ENCODE data around the gene CELF1. TPM values are rescaled to one million over a fixed set of nuclear protein-coding genes. Genes with fewer than 3 reads are reported as not detected.

Gene CELF1
- total and polyA plus RNA-seq, 5 donors from 2014 or later, result 30.8 to 124 (median 52.4) TPM

- H3K36me3 ChIP-seq (ENCODE audit: control insufficient read depth, insufficient read depth, low read length), result peaks cover 36% of the 10 kb centered on the region
- no peak within 1 kb of the TSS for H3K4me3 ChIP-seq (ENCODE audit: low read depth, low read length)
- no peak for DNase-seq
- no peak within 1 kb of the TSS for H3K4me3 Mint-ChIP-seq
- H3K27ac ChIP-seq (ENCODE audit: insufficient read depth, low read length, poor library complexity, severe bottlenecking), result no peak within 1 kb of the TSS
- no peaks in the 10 kb centered on the region for H3K4me1 ChIP-seq (ENCODE audit: control insufficient read depth, insufficient read depth, low read length, poor library complexity, severe bottlenecking)
- H3K9me3 Mint-ChIP-seq, result no peaks in the 10 kb centered on the region
- peaks cover 4% of the 10 kb centered on the region for H3K27me3 Mint-ChIP-seq
- peaks cover 24% of the 10 kb centered on the region for H3K36me3 Mint-ChIP-seq
- peaks cover 0 to 11% (median 6%) of the 10 kb centered on the region in 4 donors for H3K4me1 Mint-ChIP-seq
- no peaks in the 10 kb centered on the region for H3K27me3 ChIP-seq (ENCODE audit: control insufficient read depth, insufficient read depth, low read length)
- peak within 1 kb of the TSS in 1 of 3 donors; percentile 5 for H3K27ac Mint-ChIP-seq
- H3K9me3 ChIP-seq (ENCODE audit: control insufficient read depth in 2 of 2, low read length in 2 of 2), result no peaks in the 10 kb centered on the region
- ATAC-seq (ENCODE audit: low read depth in 2 of 2), result no peak
Measured at GRCh38 chr11:47586098-47586855, 33.3 kb upstream of the CELF1 start, which contains the start of gene FAM180B. Gene FAM180B (plus strand): TSS chr11:47586678. CDS start chr11:47586769, 91 bp downstream.

GRCh38 chr11:47583844-47584243 lies 30.9 kb upstream of the CELF1 start:
- Histone ChIP-seq H3K27me3 (ENCODE audit: control insufficient read depth, insufficient read depth, low read length) (no peaks in the 10 kb centered on the region), H3K4me3 (ENCODE audit: low read depth, low read length) (no peak overlapping the region), H3K9me3 (ENCODE audit: control insufficient read depth in 2 of 2, low read length in 2 of 2) (no peaks in the 10 kb centered on the region), H3K4me1 (ENCODE audit: control insufficient read depth, insufficient read depth, low read length, poor library complexity, severe bottlenecking) (peaks cover 18% of the 10 kb centered on the region), H3K36me3 (ENCODE audit: control insufficient read depth, insufficient read depth, low read length) (peaks cover 37% of the 10 kb centered on the region), H3K27ac (ENCODE audit: insufficient read depth, low read length, poor library complexity, severe bottlenecking) (no peak overlapping the region)
- no peak for DNase-seq
- H3K27me3 Mint-ChIP-seq, result no peaks in the 10 kb centered on the region
- H3K9me3 Mint-ChIP-seq, result no peaks in the 10 kb centered on the region
- no peak for ATAC-seq (ENCODE audit: low read depth in 2 of 2)
- H3K36me3 Mint-ChIP-seq, result peaks cover 28% of the 10 kb centered on the region
- peak overlapping the region in 1 of 4 donors; percentile 1 for H3K4me3 Mint-ChIP-seq
- H3K27ac Mint-ChIP-seq, result no peak overlapping the region
- H3K4me1 Mint-ChIP-seq, result peaks cover 8 to 31% (median 15%) of the 10 kb centered on the region in 4 donors

DNA sequence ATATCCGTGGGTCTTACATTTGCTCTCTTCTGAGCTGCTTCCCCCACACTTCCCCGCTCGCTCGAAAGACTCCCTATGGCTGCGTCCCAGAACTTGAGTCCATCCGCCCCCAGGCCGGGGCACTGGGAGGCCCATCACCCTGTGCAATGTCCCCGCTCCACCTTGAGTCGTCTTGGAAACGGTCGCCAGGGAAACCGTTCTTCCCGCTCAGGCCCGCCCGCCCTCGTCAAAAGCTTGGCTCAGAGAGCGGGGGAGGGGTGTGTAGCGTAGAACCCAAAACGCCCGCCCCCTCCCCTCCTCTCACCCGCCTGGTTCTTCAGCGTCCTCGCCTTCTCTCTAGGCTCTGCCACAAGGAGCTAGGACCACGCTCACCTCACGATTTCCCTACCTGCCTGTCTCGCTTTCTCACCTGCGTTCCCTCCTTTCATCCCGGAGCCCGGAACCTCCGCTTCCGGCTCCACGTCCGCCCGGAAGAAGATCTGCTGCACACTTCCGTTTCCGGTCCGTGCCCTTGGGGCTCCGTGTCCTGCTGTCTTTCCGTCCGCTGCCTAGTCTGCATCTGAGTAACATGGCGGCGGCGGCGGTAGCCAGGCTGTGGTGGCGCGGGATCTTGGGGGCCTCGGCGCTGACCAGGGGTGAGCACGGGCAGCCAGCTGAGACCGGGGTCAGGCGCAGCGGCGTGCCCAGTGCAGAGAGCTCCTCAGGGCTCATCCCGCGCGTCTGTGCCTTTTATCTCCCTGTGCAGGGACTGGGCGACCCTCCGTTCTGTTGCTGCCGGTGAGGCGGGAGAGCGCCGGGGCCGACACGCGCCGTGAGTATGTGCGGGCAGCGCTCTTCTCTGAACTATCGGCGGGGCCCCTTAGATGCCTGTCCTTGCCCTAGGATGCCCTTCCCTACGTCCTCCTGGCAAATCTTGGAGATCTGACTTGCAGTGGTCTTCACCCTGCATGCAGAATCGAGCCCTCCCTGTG lies 25.9 kb upstream of the CELF1 start, which contains the start of the genes KBTBD4 and NDUFS3:
KBTBD4 (minus strand) TSS at position 447 of the 971 bp plus-strand sequence; CDS start at position 428, 19 bp downstream.
NDUFS3 (plus strand) TSS at position 551 of the 971 bp plus-strand sequence; CDS start at position 569, 18 bp downstream.
- H3K9me3 ChIP-seq (ENCODE audit: control insufficient read depth in 2 of 2, low read length in 2 of 2), result no peaks in the 10 kb centered on the region
- H3K4me1 Mint-ChIP-seq, result peaks cover 16 to 68% (median 21%) of the 10 kb centered on the region in 4 donors
- H3K27ac ChIP-seq (ENCODE audit: insufficient read depth, low read length, poor library complexity, severe bottlenecking), result peak within 1 kb of the TSS; percentile 84
- H3K27me3 Mint-ChIP-seq, result no peaks in the 10 kb centered on the region
- DNase-seq (peak; percentile 84 to 94 (median 89)), ATAC-seq (ENCODE audit: low read depth in 2 of 2) (peak; percentile 95 to 96)
- peak within 1 kb of the TSS; percentile 97 to 100 (median 98) for H3K4me3 Mint-ChIP-seq
- peaks cover 40% of the 10 kb centered on the region for H3K4me1 ChIP-seq (ENCODE audit: control insufficient read depth, insufficient read depth, low read length, poor library complexity, severe bottlenecking)
- peak within 1 kb of the TSS; percentile 91 for H3K4me3 ChIP-seq (ENCODE audit: low read depth, low read length)
- H3K36me3 ChIP-seq (ENCODE audit: control insufficient read depth, insufficient read depth, low read length), result peaks cover 39% of the 10 kb centered on the region
- H3K9me3 Mint-ChIP-seq, result no peaks in the 10 kb centered on the region
- H3K36me3 Mint-ChIP-seq, result peaks cover 25% of the 10 kb centered on the region
- peak within 1 kb of the TSS; percentile 100 for H3K27ac Mint-ChIP-seq
- no peaks in the 10 kb centered on the region for H3K27me3 ChIP-seq (ENCODE audit: control insufficient read depth, insufficient read depth, low read length)

GRCh38 chr11:47577460-47578041 lies 24.6 kb upstream of the CELF1 start:
- H3K4me1 ChIP-seq (ENCODE audit: control insufficient read depth, insufficient read depth, low read length, poor library complexity, severe bottlenecking), result peaks cover 40% of the 10 kb centered on the region
- H3K4me3 Mint-ChIP-seq, result peak overlapping the region; percentile 97 to 100 (median 98)
- DNase-seq, result no peak
- H3K4me1 Mint-ChIP-seq, result peaks cover 17 to 69% (median 22%) of the 10 kb centered on the region in 4 donors
- peak overlapping the region; percentile 91 for H3K4me3 ChIP-seq (ENCODE audit: low read depth, low read length)
- H3K27me3 Mint-ChIP-seq, result no peaks in the 10 kb centered on the region
- H3K36me3 ChIP-seq (ENCODE audit: control insufficient read depth, insufficient read depth, low read length), result peaks cover 39% of the 10 kb centered on the region
- no peaks in the 10 kb centered on the region for H3K9me3 ChIP-seq (ENCODE audit: control insufficient read depth in 2 of 2, low read length in 2 of 2)
- H3K36me3 Mint-ChIP-seq, result peaks cover 27% of the 10 kb centered on the region
- no peaks in the 10 kb centered on the region for H3K27me3 ChIP-seq (ENCODE audit: control insufficient read depth, insufficient read depth, low read length)
- peak overlapping the region; percentile 84 for H3K27ac ChIP-seq (ENCODE audit: insufficient read depth, low read length, poor library complexity, severe bottlenecking)
- peak overlapping the region in 2 of 3 donors; percentile 55 to 100 for H3K27ac Mint-ChIP-seq
- H3K9me3 Mint-ChIP-seq, result no peaks in the 10 kb centered on the region
- no peak for ATAC-seq (ENCODE audit: low read depth in 2 of 2)

GRCh38 chr11:47573321-47573720 lies 20.4 kb upstream of the CELF1 start:
- Mint-ChIP-seq H3K36me3 (peaks cover 13% of the 10 kb centered on the region), H3K4me3 (peak overlapping the region in 1 of 4 donors; percentile 57), H3K9me3 (no peaks in the 10 kb centered on the region), H3K27me3 (no peaks in the 10 kb centered on the region), H3K27ac (peak overlapping the region in 1 of 3 donors; percentile 43), H3K4me1 (peaks cover 5 to 50% (median 15%) of the 10 kb centered on the region in 4 donors)
- DNase-seq, result no peak
- no peak overlapping the region for H3K4me3 ChIP-seq (ENCODE audit: low read depth, low read length)
- no peaks in the 10 kb centered on the region for H3K9me3 ChIP-seq (ENCODE audit: control insufficient read depth in 2 of 2, low read length in 2 of 2)
- peaks cover 20% of the 10 kb centered on the region for H3K4me1 ChIP-seq (ENCODE audit: control insufficient read depth, insufficient read depth, low read length, poor library complexity, severe bottlenecking)
- ATAC-seq (ENCODE audit: low read depth in 2 of 2), result no peak
- H3K27ac ChIP-seq (ENCODE audit: insufficient read depth, low read length, poor library complexity, severe bottlenecking), result no peak overlapping the region
- H3K36me3 ChIP-seq (ENCODE audit: control insufficient read depth, insufficient read depth, low read length), result peaks cover 48% of the 10 kb centered on the region
- H3K27me3 ChIP-seq (ENCODE audit: control insufficient read depth, insufficient read depth, low read length), result no peaks in the 10 kb centered on the region

- H3K4me3 Mint-ChIP-seq, result peak overlapping the region in 1 of 4 donors; percentile 57
- peaks cover 48% of the 10 kb centered on the region for H3K36me3 ChIP-seq (ENCODE audit: control insufficient read depth, insufficient read depth, low read length)
- H3K4me1 Mint-ChIP-seq, result peaks cover 5 to 44% (median 15%) of the 10 kb centered on the region in 4 donors
Measured at GRCh38 chr11:47572715-47573255, 19.9 kb upstream of the CELF1 start.

GRCh38 chr11:47571895-47572294 lies 19.0 kb upstream of the CELF1 start:
- ATAC-seq (ENCODE audit: low read depth in 2 of 2) (no peak), DNase-seq (no peak)
- Histone ChIP-seq H3K4me1 (ENCODE audit: control insufficient read depth, insufficient read depth, low read length, poor library complexity, severe bottlenecking) (peaks cover 6% of the 10 kb centered on the region), H3K36me3 (ENCODE audit: control insufficient read depth, insufficient read depth, low read length) (peaks cover 42% of the 10 kb centered on the region), H3K27me3 (ENCODE audit: control insufficient read depth, insufficient read depth, low read length) (no peaks in the 10 kb centered on the region), H3K27ac (ENCODE audit: insufficient read depth, low read length, poor library complexity, severe bottlenecking) (no peak overlapping the region), H3K9me3 (ENCODE audit: control insufficient read depth in 2 of 2, low read length in 2 of 2) (no peaks in the 10 kb centered on the region), H3K4me3 (ENCODE audit: low read depth, low read length) (no peak overlapping the region)
- peaks cover 6 to 39% (median 14%) of the 10 kb centered on the region in 4 donors for H3K4me1 Mint-ChIP-seq
- peaks cover 13% of the 10 kb centered on the region for H3K36me3 Mint-ChIP-seq
- H3K27me3 Mint-ChIP-seq, result no peaks in the 10 kb centered on the region
- peak overlapping the region in 1 of 4 donors; percentile 45 for H3K4me3 Mint-ChIP-seq
- H3K27ac Mint-ChIP-seq, result no peak overlapping the region
- H3K9me3 Mint-ChIP-seq, result no peaks in the 10 kb centered on the region

More at GRCh38 chr11:47572715-47573255, 19.9 kb upstream of the CELF1 start:
- Mint-ChIP-seq H3K27ac (no peak overlapping the region), H3K36me3 (peaks cover 13% of the 10 kb centered on the region), H3K27me3 (no peaks in the 10 kb centered on the region), H3K9me3 (no peaks in the 10 kb centered on the region)
- Histone ChIP-seq H3K4me3 (ENCODE audit: low read depth, low read length) (no peak overlapping the region), H3K27ac (ENCODE audit: insufficient read depth, low read length, poor library complexity, severe bottlenecking) (no peak overlapping the region), H3K27me3 (ENCODE audit: control insufficient read depth, insufficient read depth, low read length) (no peaks in the 10 kb centered on the region), H3K4me1 (ENCODE audit: control insufficient read depth, insufficient read depth, low read length, poor library complexity, severe bottlenecking) (peaks cover 15% of the 10 kb centered on the region), H3K9me3 (ENCODE audit: control insufficient read depth in 2 of 2, low read length in 2 of 2) (no peaks in the 10 kb centered on the region)
- ATAC-seq (ENCODE audit: low read depth in 2 of 2) (no peak), DNase-seq (no peak)

Measured in CD4-positive, CD25-positive, alpha-beta regulatory T cell (primary cell).